ENCODE measurements around the gene TEX14.

The TEX14 gene

DNA sequence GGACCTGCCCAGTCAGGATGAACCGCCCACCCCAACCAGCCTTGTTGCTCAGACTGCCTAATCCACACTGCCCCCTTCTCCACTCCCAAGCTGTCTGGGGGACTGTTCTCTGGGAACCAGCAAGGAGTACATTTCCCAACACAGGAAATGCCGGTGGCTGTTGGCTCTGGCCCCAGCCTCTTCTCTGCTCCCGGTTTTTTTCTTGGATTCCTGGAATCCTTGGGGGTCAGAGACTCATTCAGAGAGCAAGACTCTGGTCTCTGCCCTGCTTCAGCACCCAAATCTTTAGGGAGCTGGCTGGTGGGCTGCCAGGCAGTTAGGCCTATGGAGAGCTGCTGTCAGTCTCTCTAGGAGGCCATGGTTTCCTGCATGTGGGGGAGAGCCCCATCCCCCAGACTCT is 166.6 kb downstream of the TEX14 start:
- peak; percentile 76 for DNase-seq (ENCODE audit: low read depth, low spot score)
- POLR2A ChIA-PET: interaction anchor here (1.7 kb wide), 1 partner anchor 106 kb away, joined by 9 read pairs; no protein-coding TSS in a partner anchor
- CTCF ChIA-PET: interaction anchor here (1.2 to 2.0 kb wide), 2 partner anchors 16 to 118 kb away, joined by 4 read pairs; no protein-coding TSS in a partner anchor
- no peak overlapping the region; the same call in 1 of the 2 replicates for H3K4me3 ChIP-seq (ENCODE audit: low read depth, low read length)
- TF ChIP-seq, protein P1, sequence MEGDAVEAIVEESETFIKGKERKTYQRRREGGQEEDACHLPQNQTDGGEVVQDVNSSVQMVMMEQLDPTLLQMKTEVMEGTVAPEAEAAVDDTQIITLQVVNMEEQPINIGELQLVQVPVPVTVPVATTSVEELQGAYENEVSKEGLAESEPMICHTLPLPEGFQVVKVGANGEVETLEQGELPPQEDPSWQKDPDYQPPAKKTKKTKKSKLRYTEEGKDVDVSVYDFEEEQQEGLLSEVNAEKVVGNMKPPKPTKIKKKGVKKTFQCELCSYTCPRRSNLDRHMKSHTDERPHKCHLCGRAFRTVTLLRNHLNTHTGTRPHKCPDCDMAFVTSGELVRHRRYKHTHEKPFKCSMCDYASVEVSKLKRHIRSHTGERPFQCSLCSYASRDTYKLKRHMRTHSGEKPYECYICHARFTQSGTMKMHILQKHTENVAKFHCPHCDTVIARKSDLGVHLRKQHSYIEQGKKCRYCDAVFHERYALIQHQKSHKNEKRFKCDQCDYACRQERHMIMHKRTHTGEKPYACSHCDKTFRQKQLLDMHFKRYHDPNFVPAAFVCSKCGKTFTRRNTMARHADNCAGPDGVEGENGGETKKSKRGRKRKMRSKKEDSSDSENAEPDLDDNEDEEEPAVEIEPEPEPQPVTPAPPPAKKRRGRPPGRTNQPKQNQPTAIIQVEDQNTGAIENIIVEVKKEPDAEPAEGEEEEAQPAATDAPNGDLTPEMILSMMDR (IDR thresholded peaks at IDR 0.05; ENCODE audit: insufficient read depth, low read length, missing control alignments): no peak

DNA sequence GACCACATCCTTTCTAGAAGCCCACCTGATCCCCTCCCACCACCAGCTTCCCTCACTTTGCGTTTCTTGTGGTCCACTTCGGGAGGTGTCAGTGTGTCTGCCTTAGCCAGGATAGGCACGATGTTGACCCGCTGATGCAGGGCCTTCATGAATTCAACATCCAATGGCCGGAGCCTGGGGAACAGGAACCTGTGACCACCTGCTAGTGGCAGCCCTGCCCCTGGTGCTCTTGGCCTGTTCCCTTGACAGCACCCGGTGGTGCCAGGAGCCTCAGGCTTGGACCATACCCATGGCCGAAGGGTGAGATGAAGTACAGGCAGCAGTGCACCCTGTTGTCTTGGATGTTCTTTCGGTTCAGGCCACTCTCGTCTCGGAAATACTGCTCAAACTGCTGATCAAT is 170.2 kb downstream of the TEX14 start:
- ChIA-PET CTCF (interaction anchor here (0.8 to 2.6 kb wide), 4 partner anchors 66 to 495 kb away, joined by 3 to 8 read pairs (median 4); no protein-coding TSS in a partner anchor), POLR2A (no interaction called here)
- H3K4me3 ChIP-seq (ENCODE audit: low read depth, low read length): no peak overlapping the region
- TF ChIP-seq, protein P1 (IDR thresholded peaks at IDR 0.05; ENCODE audit: insufficient read depth, low read length, missing control alignments): no peak
- DNase-seq (ENCODE audit: low read depth, low spot score): no peak

DNA sequence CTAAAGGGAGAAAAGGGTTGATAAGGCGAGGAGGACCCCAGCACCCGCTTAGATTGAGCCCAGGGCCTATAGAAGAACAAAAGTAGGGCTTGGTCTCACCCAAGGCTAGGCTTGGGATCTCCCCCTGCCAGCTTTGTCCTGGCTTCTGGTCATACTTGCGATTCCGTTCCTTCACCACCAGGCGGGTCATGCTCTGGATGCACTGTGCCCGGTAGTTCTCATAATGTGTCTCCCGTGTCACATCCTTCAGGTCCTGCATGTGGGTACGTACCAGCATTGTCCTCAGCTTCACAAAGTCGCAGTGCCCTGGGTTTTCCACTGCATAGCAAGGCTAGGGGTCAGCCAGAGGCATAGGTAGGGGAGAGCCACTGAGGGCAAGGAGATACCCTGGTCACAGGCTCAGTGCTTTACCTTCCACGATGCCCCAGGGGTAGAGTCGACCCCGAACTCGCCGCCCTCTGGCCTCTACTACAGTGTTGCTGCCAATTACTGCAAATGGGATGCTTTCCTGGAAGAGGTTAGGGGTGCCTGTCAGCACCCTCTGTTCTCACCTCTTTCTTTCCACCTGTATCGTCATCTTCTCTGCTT is 170.9 kb downstream of the TEX14 start:
- POLR2A ChIA-PET: interaction anchor here (1.0 kb wide), 1 partner anchor 110 kb away, joined by 4 read pairs; no protein-coding TSS in a partner anchor
- H3K4me3 ChIP-seq (ENCODE audit: low read depth, low read length): no peak overlapping the region
- DNase-seq (ENCODE audit: low read depth, low spot score): no peak
- CTCF ChIA-PET: interaction anchor here (0.8 to 3.6 kb wide), 9 partner anchors 8 to 485 kb away, joined by 3 to 20 read pairs (median 3); no protein-coding TSS in a partner anchor
- TF ChIP-seq, protein P1 (IDR thresholded peaks at IDR 0.05; ENCODE audit: insufficient read depth, low read length, missing control alignments): peak; percentile 49

DNA sequence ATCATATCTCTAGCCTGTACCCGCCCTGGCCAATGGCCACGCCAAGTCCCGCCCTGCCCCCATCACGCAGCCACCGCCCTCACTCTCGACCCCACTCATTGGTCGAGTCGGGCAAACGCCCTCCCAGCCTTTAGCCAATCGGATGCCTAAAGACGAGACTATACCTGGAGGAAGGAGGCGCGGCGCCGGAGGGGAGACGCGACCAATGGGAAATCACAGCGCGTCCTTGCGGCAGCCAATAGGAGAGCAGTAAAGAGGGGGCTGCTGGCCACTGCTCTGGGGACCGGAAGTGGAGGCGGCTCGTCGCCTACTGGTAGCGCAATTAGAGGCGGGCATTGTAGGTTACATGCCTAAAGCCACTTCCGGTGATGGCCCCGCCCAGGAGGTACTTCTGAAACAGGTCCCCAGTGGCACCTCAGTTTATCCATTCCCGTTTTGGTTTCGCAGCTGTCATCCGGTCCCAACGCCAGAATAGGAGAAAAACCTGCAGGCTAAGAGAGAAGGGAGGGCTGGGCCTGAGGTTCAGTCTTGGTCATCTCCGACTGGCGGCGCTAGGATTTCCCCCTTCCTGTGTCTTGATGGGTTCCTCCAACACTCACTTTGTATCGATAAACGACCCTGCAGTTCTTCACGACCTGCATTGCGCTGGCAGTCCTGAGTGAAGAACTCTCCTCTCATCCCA is 173.8 kb downstream of the TEX14 start:
- H3K4me3 ChIP-seq (ENCODE audit: low read depth, low read length): peak overlapping the region; percentile 84
- ChIA-PET POLR2A (interaction anchor here (1.0 to 2.6 kb wide), 5 partner anchors 113 to 174 kb away, joined by 3 to 65 read pairs (median 6); partner anchors contain the start of genes RAD51C, SUPT4H1 and TEX14), CTCF (interaction anchor here (1.0 to 3.6 kb wide), 15 partner anchors 11 to 488 kb away, joined by 3 to 68 read pairs (median 5); no protein-coding TSS in a partner anchor)
- TF ChIP-seq, protein P1 (IDR thresholded peaks at IDR 0.05; ENCODE audit: insufficient read depth, low read length, missing control alignments): no peak
- DNase-seq (ENCODE audit: low read depth, low spot score): peak; percentile 99

DNA sequence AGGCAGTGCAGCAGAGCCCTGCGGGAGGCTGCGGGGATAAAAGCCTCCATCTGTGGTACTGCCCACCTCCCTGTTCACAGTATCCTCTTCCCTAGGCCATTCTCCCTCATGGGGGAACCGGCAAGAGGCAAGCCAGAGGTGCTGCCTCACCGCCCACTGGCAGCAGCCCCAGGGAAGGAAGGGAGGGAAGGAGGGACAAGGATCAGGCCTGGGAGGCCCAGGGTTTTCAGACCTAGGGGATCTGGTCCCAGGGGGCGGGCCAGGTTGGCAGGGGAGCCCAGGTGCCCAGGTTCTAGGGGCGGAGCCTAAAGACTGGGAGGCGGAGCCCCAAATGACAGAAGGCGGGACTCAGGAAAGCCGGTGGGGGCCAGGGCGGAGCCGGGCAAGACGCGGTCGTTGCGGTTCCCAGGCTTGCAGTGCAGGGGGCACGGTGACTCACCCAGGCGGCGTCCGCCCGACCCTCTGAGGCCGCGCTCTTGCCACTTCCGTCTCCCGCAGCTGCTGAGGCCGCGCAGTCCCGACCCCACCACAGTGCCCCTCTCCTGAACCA is 174.4 kb downstream of the TEX14 start:
- peak overlapping the region; percentile 71 for H3K4me3 ChIP-seq (ENCODE audit: low read depth, low read length)
- ChIA-PET POLR2A (interaction anchor here (1.5 to 2.6 kb wide), 2 partner anchors 114 to 141 kb away, joined by 6 to 65 read pairs; no protein-coding TSS in a partner anchor), CTCF (interaction anchor here (2.0 to 3.6 kb wide), 4 partner anchors 11 to 489 kb away, joined by 11 to 68 read pairs (median 18); no protein-coding TSS in a partner anchor)
- DNase-seq (ENCODE audit: low read depth, low spot score): no peak
- TF ChIP-seq, protein P1 (IDR thresholded peaks at IDR 0.05; ENCODE audit: insufficient read depth, low read length, missing control alignments): no peak

Measured in AG04449 (cell line).